ENCODE measurements around the gene PLPP4.
A peak's percentile ranks its signal among the peaks of the same experiment; 100 is the strongest.

The PLPP4 gene

GRCh38 chr10:120457431-120458172 lies 575 bp downstream of the PLPP4 start:
- no peak for DNase-seq (ENCODE audit: low spot score)

GRCh38 chr10:120458432-120458831 lies 1.4 kb downstream of the PLPP4 start:
- DNase-seq (ENCODE audit: low spot score): no peak

- DNase-seq (ENCODE audit: low spot score): no peak
Observed at GRCh38 chr10:120459185-120459584, 2.2 kb downstream of the PLPP4 start.

- no peak for DNase-seq (ENCODE audit: low spot score)
Observed at GRCh38 chr10:120460186-120460585, 3.2 kb downstream of the PLPP4 start.

DNA sequence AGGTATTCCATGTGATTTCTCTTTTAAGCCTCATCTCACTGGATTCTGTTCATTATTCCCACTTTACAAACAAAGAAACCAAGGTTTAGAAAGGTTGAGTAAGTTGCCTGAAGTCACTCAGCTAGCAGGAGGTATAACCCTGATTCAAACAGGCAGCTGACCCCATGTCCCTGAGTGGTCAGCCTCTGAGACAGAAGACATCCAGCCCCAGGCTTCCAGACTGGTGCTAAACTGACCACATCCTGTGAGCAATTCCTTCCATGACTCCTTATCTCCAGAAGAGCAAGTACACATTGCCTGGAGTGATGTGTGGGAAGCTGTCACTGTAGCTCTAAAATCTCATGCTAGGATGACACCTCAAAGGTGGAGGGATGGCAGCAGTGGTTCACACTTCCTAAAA lies 3.7 kb downstream of the PLPP4 start:
- peak; percentile 26 for DNase-seq (ENCODE audit: low spot score)

DNA sequence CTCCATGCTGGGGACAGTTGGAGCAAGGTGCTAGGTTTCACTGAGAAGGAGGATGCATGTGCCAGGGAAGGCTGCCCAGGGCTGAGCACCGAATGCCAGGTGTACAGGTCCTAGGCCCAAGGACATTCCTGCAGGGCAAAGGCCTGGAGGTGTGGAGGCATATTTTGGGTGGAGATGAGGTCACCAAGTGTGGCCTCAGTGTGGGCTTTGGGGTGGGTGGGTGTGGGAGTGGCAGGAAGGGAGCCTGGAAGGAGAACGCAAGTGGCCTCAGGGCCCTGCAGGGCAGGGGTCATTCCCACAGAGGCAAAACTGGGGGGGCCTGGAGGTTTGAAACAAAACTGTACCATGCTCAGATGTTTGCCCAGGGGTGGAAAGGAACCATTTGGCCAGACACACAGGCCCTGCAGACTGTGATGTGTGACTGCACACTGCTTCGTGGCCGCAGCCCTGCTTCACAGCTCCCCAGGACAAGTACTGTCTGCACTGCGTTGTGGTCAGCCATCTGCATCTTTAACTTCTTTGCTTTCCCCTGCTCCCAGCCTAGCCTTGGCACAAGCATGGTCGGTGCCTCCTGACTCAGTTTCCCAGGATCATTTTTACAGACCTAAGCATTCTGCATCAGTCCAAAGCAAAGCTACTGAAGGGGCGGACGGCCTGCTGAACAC lies 5.1 kb downstream of the PLPP4 start:
- no peak for DNase-seq (ENCODE audit: low spot score)

DNA sequence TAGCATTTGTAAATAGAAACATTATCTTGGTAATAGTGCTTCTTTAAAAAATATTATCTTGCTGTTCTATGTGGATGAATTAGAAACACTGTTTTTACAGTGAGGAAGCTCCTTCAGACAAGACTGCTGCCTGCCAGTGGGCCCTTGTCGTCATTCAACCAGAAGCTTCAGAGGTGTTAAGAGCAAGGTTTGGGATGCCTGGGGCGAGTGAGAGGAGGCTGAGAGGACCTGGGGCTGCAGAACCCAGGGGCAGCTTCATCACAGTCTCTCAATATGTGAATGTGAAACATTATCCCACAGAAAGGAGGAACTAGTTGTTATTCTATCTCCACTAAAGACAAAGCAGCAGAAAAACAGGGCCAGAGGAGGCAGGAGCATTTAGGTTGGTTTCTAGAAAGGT lies 8.1 kb downstream of the PLPP4 start:
- no peak for DNase-seq (ENCODE audit: low spot score)

DNA sequence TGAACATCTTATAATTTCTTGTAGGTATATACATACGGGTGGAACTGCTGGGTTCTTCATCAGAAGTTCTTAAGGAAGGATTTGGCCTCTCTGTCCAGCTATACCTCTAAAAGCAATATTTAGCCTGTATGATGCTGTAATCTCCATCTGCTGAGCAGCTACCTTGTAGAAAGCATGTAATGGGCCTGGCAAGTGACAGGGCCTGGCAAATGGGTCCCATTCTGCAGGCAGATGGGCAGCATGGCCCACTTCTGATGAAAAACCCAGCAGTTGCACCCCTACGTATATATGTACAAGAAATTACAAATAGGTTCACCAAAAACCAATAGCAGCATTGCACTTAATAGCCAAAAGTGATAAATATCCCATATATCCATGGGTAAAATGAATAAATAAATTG lies 9.0 kb downstream of the PLPP4 start:
- no peak for DNase-seq (ENCODE audit: low spot score)

- no peak for DNase-seq (ENCODE audit: low spot score)
Observed at GRCh38 chr10:120473593-120473992, 16.6 kb downstream of the PLPP4 start.

DNA sequence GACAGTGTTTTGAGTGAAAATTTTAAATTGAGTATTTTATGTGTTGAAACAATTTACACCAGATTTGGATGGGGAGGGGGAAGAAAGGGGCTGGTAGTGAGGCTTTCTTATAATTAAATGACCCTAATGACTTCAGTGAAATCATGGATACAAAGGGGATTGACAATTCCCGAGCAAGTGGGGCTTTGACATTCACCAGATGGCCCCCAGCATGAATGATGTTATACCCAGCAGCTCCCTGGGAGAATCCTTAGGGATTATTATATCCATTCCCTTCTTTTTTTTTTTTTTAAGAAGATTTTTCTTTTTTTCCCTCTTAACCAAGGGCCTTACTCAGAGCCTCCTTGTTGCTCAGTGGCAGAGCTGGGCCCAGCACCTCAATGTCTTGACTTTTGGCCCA lies 17.9 kb downstream of the PLPP4 start:
- DNase-seq (ENCODE audit: low spot score): no peak

GRCh38 chr10:120475844-120476791 lies 19.1 kb downstream of the PLPP4 start:
- no peak for DNase-seq (ENCODE audit: low spot score)

DNA sequence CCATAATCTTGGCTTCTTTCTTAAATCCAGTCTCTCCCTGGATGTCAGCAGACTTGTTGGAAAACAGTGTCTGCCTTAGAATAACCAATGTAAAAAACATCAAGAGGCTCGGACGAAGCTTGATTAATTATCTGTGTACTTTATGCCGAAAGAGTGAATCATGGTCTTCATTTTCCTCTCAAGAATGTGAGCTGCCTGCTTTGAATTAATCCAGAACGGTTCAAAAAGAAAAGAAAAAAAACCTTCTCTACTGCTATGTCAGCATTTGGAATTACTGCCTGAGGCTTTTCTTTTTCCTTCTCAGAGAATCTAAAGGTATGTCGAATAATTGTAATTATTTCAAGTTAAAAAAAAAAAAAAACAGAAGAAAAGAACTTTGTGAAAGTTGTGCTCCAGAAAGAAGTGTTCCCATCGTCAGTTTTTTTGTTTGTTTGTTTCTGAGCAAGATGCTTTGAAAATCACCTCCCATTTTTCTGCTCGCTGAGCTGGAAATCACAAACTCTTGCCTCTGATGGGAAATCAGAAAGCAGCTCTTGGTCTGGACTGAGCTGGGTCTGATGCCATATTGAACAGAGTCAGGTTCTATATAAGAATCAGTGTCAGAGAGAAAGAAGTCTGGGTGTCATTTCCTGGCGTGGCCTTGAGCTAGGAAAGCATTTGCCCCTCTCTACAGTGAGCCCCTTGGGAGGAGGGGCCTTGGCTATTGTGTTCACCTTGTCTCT lies 20.2 kb downstream of the PLPP4 start:
- DNase-seq (ENCODE audit: low spot score): no peak

- DNase-seq (ENCODE audit: low spot score): no peak
Observed at GRCh38 chr10:120477743-120478141, 20.7 kb downstream of the PLPP4 start.

- DNase-seq (ENCODE audit: low spot score): no peak
Observed at GRCh38 chr10:120478386-120478785, 21.4 kb downstream of the PLPP4 start.

DNA sequence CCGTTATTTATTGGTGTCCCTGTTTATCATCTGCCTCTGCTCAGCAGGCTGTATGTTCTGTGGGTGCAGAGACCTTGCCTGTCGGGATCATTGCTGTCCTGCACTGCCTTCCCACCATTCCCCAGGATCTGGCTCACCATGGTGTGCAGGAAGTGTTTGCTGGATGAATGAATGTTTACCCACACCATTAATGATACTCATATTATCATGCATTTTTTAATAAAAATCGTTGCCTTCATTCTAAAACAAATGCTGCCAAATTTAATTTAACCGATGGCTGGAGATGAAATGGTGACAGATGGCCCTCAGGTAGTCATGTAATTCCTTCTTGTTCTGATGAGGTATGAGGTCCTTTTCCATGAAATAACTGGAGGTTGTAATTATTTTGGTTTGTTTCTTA lies 22.5 kb downstream of the PLPP4 start:
- no peak for DNase-seq (ENCODE audit: low spot score)

GRCh38 chr10:120480065-120480600 lies 23.1 kb downstream of the PLPP4 start:
- DNase-seq (ENCODE audit: low spot score): no peak

DNA sequence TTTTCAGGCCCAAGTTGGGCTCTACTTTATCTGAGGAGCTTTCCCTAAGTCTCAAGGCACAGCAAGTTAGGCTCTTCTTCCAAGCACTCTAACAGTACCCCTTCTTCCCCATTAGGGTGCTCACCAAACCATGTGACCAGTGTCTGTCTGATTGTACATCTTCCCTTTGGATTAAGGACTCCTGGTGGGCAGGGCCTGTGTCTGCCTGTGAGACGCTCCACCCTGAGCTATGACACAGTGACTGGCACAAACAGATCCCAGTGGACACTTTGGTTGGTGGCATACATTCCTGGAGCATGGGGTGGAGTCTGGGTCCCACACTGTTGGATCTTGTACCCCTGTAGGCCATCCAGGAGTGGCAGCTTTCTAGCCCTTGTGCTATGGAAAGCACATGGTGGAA lies 23.8 kb downstream of the PLPP4 start:
- DNase-seq (ENCODE audit: low spot score): no peak

GRCh38 chr10:120483006-120483405 lies 26.0 kb downstream of the PLPP4 start:
- DNase-seq (ENCODE audit: low spot score): no peak

DNA sequence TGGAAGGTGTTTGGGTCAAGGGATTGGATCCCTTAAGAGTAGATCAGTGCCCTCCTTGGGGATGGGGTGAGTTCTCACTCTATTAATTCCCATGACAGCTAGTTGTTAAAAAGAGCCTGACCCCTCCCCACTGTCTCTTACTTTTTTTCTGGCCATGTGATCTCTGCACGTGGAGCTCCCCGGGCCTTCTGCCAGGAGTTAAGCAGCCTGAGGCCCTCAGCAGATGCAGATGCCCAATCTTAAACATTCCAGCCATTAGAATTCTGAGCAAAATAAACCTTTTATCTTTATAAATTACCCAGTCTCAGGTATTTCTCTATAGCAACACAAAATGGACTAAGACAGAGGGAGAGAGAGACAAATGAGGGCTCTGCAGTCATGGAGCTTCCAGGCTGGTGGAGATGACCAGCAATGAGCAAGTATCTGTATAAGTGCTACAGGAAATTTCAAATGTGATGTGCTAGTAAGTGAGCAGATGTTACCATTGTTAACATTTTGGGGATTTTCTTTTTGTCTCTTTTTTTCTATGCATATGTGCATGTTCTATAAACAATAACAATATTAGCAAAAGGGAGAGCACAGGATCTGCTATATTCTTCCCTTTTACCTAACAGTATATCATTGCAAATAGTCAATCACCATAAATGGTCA lies 26.7 kb downstream of the PLPP4 start:
- no peak for DNase-seq (ENCODE audit: low spot score)

DNA sequence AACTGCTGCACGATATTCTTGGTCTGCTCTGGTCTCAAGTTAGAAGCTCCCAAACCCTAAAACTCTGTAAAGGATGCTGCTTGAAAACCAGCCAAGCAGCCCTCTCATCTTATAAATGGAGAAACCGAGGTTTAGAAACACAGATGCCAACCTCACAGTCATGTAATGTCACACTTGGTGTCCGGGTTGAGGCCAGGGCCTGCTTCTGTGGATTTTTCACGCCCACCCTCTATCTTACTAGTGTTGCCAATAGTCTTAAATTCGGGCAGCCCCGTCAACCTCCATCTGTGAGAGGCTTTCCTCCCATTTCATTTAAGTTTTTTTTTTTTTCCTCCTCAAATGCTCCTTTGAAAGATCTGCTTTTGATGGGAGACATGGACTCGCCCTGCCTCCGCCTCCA lies 28.9 kb downstream of the PLPP4 start:
- DNase-seq (ENCODE audit: low spot score): no peak

- no peak for DNase-seq (ENCODE audit: low spot score)
Observed at GRCh38 chr10:120486671-120487205, 29.7 kb downstream of the PLPP4 start.

All from kidney capillary endothelial cell (primary cell).